Fibroblast of lung (primary cell): ENCODE results near the gene SEZ6L. TPM values are rescaled to one million over a fixed set of nuclear protein-coding genes. Genes with fewer than 3 reads are reported as not detected.

ENCODE experiments used
- DNase-seq, 2 donors: peaks; one replicate each; pipeline versions ENCODE4 v3.0.0 to v3.0.0-alpha.2; 2010; ENCODE audit warnings: low read depth in 2 of 2
- H2AFZ ChIP-seq: 2 replicates; pipeline ENCODE4 v1.5.1; 2012; ENCODE audit warnings: low read length, control low read depth, inconsistent platforms
- H3K27ac ChIP-seq: 2 replicates; pipeline ENCODE4 v1.5.1; 2011; ENCODE audit warnings: low read length, control low read depth; ENCODE audit not compliant: insufficient read depth
- H3K27me3 ChIP-seq: 2 replicates; pipeline ENCODE4 v1.5.1; 2011; ENCODE audit warnings: mild to moderate bottlenecking, low read length; ENCODE audit not compliant: control insufficient read depth, insufficient read depth
- H3K36me3 ChIP-seq: 2 replicates; pipeline ENCODE4 v1.5.1; 2011; ENCODE audit warnings: low read length; ENCODE audit not compliant: control insufficient read depth, insufficient read depth
- H3K4me1 ChIP-seq: 2 replicates; pipeline ENCODE4 v1.5.1; 2011; ENCODE audit warnings: low read length; ENCODE audit not compliant: control insufficient read depth, insufficient read depth; ENCODE audit errors: extremely low read depth
- H3K4me2 ChIP-seq: 2 replicates; pipeline ENCODE4 v1.5.1; 2011; ENCODE audit warnings: low read length, control low read depth; ENCODE audit not compliant: insufficient read depth; ENCODE audit errors: extremely low read depth
- H3K4me3 ChIP-seq, 4 experiments: fragments of 200-600 bp in 1 of 4; sonication (generic) in 1 of 4; replicated peaks in 1 of 4; 2 replicates each; pipeline ENCODE4 v1.5.1; 2011 to 2016; ENCODE audit warnings: low read length in 4 of 4, low read depth in 3 of 4, mild to moderate bottlenecking in 3 of 4, control low read depth in 2 of 4, inconsistent platforms in 1 of 4, mixed read lengths in 1 of 4; ENCODE audit not compliant: insufficient read depth in 1 of 4; ENCODE audit errors: control extremely low read depth in 1 of 4
- H3K79me2 ChIP-seq: 2 replicates; pipeline ENCODE4 v1.5.1; 2012; ENCODE audit warnings: mild to moderate bottlenecking, low read length, inconsistent platforms; ENCODE audit not compliant: control insufficient read depth, insufficient read depth
- H3K9ac ChIP-seq: 2 replicates; pipeline ENCODE4 v1.5.1; 2011; ENCODE audit warnings: mild to moderate bottlenecking, low read length, control low read depth; ENCODE audit not compliant: insufficient read depth
- H3K9me3 ChIP-seq: 2 replicates; pipeline ENCODE4 v1.5.1; 2012; ENCODE audit warnings: low read depth, low read length; ENCODE audit not compliant: control insufficient read depth, insufficient read depth
- H4K20me1 ChIP-seq: 2 replicates; pipeline ENCODE4 v1.5.1; 2011; ENCODE audit warnings: low read length; ENCODE audit not compliant: control insufficient read depth, insufficient read depth; ENCODE audit errors: extremely low read depth
- CTCF ChIP-seq, 2 donors: IDR thresholded peaks in 1 of 2; conservative IDR thresholded peaks in 1 of 2; 1 replicate in 1 of 2; 2 replicates in 1 of 2; pipeline ENCODE4 v1.5.1; 2011 to 2012; ENCODE audit warnings: low read length in 2 of 2, control low read depth in 1 of 2, inconsistent platforms in 1 of 2, low read depth in 1 of 2, mild to moderate bottlenecking in 1 of 2
- EZH2 ChIP-seq: IDR thresholded peaks from 2 replicates; pipeline ENCODE4 v1.5.1; 2012; ENCODE audit warnings: low read length, control low read depth, mild to moderate bottlenecking; ENCODE audit errors: missing control alignments
- polyA plus RNA-seq, 2 donors: library from polyadenylated mRNA; depleted of rRNA in 1 of 2; stranded (reverse) in 1 of 2; unstranded in 1 of 2; fragments of >200 nt; gene quantifications; 2 replicates each; pipeline ENCODE4 v1.2.1, GENCODE V29; 2011 to 2012; ENCODE audit warnings: missing spikeins in 1 of 2
- total RNA-seq: library from RNA; depleted of rRNA; stranded (reverse); fragments of >200 nt; gene quantifications from 2 replicates; pipeline ENCODE4 v1.2.1, GENCODE V29; 2014

The SEZ6L gene
- total and polyA plus RNA-seq, 2 donors (not counting 1 experiment from before 2014, with no cell fraction given), result not detected

DNA sequence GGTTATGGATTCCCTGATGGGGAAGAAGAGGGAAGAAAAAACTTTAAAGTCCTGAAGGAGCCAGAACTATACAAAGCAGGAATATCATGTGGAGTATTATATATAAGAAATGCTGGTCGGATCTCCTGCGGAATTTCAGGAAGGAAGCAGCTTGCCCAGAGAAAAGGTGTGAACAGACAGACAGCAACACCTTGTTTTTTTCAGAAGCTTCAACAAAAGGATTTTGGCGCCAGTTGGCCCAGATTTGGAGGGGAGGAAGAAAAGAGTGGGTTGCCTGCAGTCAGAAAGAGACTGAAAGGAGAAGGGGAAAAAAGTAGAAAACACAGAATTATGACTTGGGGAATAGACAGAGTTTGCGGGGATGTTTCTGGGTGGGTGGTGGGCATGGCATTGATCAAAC is 45.2 kb downstream of the SEZ6L start:
- Histone ChIP-seq H3K4me1 (no peaks in the 10 kb centered on the region), H4K20me1 (no peaks in the 10 kb centered on the region), H3K4me3 (no peak overlapping the region), H3K27ac (no peak overlapping the region), H3K9me3 (no peaks in the 10 kb centered on the region), H3K27me3 (no peaks in the 10 kb centered on the region), H3K79me2 (no peaks in the 10 kb centered on the region), H3K4me2 (no peak overlapping the region), H2AFZ (no peak overlapping the region), H3K9ac (no peak overlapping the region), H3K36me3 (no peaks in the 10 kb centered on the region)
- TF ChIP-seq EZH2, result no peak
- TF ChIP-seq CTCF (conservative IDR thresholded peaks at IDR 0.05 in 1 of 2, IDR thresholded peaks at IDR 0.05 in 1 of 2; ENCODE audit: low read depth in 1 of 2, low read length in 2 of 2), result no peak
- no peak for DNase-seq

- Histone ChIP-seq H2AFZ (no peak overlapping the region), H3K9ac (no peak overlapping the region), H3K27me3 (no peaks in the 10 kb centered on the region), H3K79me2 (no peaks in the 10 kb centered on the region), H4K20me1 (no peaks in the 10 kb centered on the region), H3K36me3 (no peaks in the 10 kb centered on the region), H3K4me3 (no peak overlapping the region), H3K9me3 (no peaks in the 10 kb centered on the region), H3K4me1 (no peaks in the 10 kb centered on the region), H3K27ac (no peak overlapping the region), H3K4me2 (no peak overlapping the region)
- TF ChIP-seq EZH2, result no peak
- no peak for TF ChIP-seq CTCF (conservative IDR thresholded peaks at IDR 0.05 in 1 of 2, IDR thresholded peaks at IDR 0.05 in 1 of 2; ENCODE audit: low read depth in 1 of 2, low read length in 2 of 2)
- no peak for DNase-seq
Observed at GRCh38 chr22:26215736-26216135, 46.5 kb downstream of the SEZ6L start.

DNA sequence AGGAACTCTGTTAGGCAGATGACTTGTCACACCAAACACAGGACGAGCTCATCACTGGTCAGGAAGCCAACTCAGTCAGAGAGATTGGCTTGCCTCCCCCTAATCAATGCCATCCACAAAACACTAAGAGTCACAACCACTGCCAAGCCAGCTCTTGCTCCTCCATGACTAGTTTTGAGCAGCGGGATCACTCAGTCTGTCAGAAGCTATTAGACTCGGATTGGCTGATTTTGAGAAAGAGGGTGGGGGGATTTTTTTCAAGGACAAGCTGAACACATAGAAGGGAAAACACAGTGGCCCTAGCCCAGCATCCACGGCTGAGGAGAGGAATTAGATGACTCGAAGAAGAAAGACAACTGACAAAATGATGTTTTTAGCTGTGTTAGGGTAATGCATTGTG is 55.9 kb downstream of the SEZ6L start:
- Histone ChIP-seq H3K27ac (no peak overlapping the region), H2AFZ (no peak overlapping the region), H3K4me1 (no peaks in the 10 kb centered on the region), H3K4me2 (no peak overlapping the region), H3K4me3 (no peak overlapping the region), H3K36me3 (no peaks in the 10 kb centered on the region), H3K79me2 (no peaks in the 10 kb centered on the region), H3K27me3 (no peaks in the 10 kb centered on the region), H3K9me3 (no peaks in the 10 kb centered on the region), H4K20me1 (no peaks in the 10 kb centered on the region), H3K9ac (no peak overlapping the region)
- no peak for TF ChIP-seq EZH2
- no peak for TF ChIP-seq CTCF (conservative IDR thresholded peaks at IDR 0.05 in 1 of 2, IDR thresholded peaks at IDR 0.05 in 1 of 2; ENCODE audit: low read depth in 1 of 2, low read length in 2 of 2)
- no peak for DNase-seq
